KOPT-K1 (cell line): ENCODE data around the gene DPY19L3.

Source experiments
- H3K27ac ChIP-seq: fragments of 200-600 bp; sonication (generic); 2 replicates; pipeline ENCODE4 v1.5.1; 2016; ENCODE audit warnings: antibody characterized with exemption, mild to moderate bottlenecking, low read depth, low read length; ENCODE audit not compliant: poor library complexity, severe bottlenecking
- H3K36me3 ChIP-seq: fragments of 200-600 bp; sonication (generic); 2 replicates; pipeline ENCODE4 v1.5.1; 2017; ENCODE audit warnings: antibody characterized with exemption, mild to moderate bottlenecking, low read length, moderate library complexity; ENCODE audit not compliant: insufficient read depth
- H3K9me3 ChIP-seq: fragments of 200-600 bp; sonication (generic); 2 replicates; pipeline ENCODE4 v1.5.1; 2017; ENCODE audit warnings: antibody characterized with exemption, low read length, mild to moderate bottlenecking; ENCODE audit not compliant: insufficient read depth, poor library complexity, severe bottlenecking

DPY19L3 gene

DNA sequence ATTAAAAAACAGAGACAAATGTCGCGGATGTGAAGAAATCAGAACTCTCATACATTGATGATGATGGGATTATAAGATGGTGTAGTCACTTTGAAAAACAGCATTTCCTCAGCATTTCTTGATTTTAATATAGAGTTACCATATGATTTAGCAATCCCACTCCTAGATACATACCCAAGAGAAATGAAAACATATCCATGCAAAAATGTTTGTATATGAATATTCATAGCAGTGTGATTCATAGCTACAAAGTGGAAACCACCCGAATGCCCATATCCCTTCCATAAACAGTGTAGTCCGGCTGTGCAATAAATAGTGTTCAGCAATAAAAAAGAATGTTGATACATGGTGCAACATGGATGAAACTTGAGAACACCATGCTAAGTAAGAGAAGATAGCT lies 44.6 kb downstream of the DPY19L3 start:
- Histone ChIP-seq H3K9me3 (no peaks in the 10 kb centered on the region), H3K27ac (no peak overlapping the region), H3K36me3 (no peaks in the 10 kb centered on the region)

DNA sequence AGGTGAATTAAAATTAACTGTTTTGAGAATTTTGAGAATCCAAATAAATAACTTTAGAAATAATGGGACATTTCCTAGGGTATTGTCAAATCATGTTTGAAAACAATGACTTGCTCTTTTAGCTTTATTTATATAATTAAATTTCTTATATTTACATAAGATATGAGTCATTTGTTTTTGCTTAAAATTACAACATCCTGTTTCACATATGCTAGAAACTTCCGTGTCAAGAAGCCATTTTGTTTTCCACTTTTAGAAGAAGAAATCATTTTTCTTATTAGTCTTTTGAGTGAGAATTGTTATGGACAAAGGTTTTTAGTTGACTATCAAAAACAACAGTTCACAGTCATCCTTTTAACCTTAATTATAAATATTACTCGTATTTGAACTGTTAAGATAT lies 48.2 kb downstream of the DPY19L3 start:
- Histone ChIP-seq H3K36me3 (no peaks in the 10 kb centered on the region), H3K27ac (no peak overlapping the region), H3K9me3 (no peaks in the 10 kb centered on the region)

DNA sequence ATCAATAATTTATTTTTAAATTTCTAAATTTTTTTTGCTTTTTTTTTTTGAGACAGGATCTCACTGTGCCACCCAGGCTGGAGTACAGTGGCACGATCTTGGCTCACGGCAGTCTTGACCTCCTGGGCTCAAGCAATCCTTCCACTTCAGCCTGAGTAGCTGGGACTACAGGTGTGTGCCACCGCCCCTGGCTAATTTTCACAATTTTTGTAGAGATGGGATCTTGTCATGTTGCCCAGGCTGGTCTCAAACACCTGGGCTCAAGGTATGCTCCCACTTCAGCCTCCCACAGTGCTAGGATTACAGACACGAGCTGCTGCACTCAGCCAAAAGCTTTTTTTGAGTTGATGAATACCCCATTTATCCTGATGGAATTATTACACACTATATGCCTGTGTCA lies 50.8 kb downstream of the DPY19L3 start:
- H3K27ac ChIP-seq, result no peak overlapping the region
- H3K9me3 ChIP-seq, result no peaks in the 10 kb centered on the region
- no peaks in the 10 kb centered on the region for H3K36me3 ChIP-seq

DNA sequence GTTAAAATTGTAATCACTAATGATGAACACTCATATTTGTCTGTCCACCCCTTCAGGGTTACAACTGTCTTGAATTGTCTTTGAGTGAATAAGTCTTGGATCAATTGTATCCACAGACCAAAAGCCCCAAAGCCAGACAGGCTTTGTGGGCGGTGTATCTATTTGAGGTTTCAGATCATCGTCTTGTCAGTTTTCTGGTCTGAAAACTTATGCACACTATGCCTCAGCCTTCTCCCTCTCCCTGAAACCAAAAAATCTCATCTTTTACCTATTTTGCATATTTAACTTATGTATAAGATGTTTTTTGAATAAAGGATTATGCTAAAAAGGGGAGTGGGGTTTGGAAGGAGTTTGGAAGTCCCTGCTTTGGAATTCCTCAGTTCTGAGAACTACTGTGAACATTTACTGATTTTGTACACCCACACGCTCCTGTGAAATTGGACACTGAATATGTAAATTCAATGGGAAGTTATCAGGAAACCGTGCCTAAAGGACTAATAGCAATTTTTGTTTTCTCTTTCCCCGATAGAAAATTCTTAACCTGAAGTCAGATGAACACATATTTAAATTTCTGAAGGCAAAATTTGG lies 52.1 kb downstream of the DPY19L3 start:
- H3K27ac ChIP-seq, result no peak overlapping the region
- no peaks in the 10 kb centered on the region for H3K36me3 ChIP-seq
- no peaks in the 10 kb centered on the region for H3K9me3 ChIP-seq

DNA sequence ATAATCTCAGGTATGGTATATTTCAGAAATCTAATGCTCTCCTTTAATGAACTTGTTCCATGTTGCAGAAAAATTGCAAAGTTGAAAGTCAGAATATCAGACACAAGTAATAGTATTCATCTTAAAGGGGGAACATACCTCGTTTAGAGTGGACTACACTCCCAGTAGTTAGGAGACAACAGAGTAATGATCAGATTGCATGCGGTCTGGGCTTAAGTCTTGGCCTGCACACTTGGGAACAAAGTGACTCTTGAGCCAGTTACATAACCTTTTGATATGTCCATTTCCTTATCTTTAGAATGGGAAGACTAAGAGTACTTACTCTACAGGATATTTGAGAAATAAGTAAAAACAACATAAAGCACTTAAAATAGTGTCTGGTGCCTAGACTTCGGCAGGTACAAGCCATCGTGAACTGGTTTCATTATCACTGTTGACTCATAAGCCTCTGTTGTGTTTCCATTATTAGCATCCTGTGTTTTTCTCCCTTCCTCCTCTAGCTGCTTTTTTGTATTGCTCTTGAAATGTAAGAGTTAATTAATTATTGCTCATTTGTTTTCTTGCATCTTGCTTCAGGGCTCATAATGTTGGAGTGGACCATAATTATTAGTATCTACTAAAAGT lies 53.0 kb downstream of the DPY19L3 start:
- H3K36me3 ChIP-seq, result no peaks in the 10 kb centered on the region
- no peaks in the 10 kb centered on the region for H3K9me3 ChIP-seq
- no peak overlapping the region for H3K27ac ChIP-seq

DNA sequence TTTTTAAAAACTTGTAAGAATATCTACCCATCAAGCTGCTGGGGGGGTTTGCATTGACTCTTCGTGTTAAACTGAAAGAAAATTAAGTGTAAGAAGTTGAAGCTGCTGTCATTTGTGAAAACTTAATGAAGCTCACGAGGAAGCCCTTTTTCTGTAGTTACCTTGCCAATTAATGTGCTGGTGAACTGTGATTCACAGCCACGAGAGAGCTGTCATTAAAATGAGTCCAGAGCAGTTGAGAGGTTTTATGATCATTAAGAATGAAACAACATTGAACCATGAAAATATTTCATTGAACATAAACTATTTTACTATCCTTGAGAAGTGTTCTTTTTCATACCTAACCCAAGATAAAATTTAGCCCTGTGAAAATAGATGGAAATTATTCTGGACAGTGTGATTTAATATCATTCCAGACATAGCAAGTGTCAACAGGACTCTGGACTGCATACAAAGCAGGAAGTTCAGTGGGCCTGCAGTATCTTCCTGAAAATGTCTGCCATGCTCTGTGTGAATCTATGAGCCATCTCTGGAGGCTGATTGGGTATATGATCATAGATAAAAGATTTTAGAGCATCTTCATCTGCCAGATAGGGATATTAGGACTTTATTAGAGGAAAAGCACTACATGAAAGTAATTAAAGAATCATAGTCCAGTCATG lies 53.8 kb downstream of the DPY19L3 start:
- Histone ChIP-seq H3K36me3 (no peaks in the 10 kb centered on the region), H3K27ac (no peak overlapping the region), H3K9me3 (no peaks in the 10 kb centered on the region)

DNA sequence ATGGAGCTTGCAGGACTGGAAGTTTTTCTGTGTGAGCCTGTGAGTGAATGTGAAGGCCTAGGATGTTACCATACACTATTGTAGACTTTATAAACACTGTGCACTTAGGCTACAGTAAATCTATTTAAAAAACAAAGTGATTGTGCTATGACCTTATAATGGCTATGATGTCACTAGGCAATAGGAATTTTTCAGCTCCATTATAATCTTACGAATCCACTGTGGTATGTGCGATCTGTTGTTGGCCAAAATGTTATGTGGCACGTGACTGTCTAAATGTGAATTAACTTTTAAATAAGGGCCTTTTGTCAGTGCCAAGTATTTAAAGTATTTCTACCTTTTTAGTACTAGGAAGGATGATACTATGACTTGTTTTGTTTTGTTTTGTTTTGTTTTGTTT lies 54.9 kb downstream of the DPY19L3 start:
- Histone ChIP-seq H3K36me3 (no peaks in the 10 kb centered on the region), H3K9me3 (no peaks in the 10 kb centered on the region), H3K27ac (no peak overlapping the region)

DNA sequence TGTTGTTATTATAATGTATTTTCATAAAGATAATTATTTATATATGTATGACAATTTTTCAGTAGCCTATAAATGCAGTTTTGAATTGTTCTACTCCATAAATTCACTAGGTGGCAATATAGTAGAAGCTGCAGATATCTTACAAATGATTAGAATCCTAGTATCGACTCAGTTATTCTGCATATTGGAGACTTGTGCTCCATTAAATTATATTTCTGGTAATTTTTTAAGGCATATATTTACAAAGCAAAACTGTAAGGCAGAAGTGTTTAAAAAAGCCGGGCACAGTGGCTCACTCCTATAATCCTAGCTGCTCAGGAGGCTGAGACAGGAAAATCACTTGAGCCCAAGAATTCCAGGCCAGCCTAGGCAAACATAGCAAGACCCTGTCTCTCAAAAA lies 58.7 kb downstream of the DPY19L3 start:
- Histone ChIP-seq H3K36me3 (no peaks in the 10 kb centered on the region), H3K27ac (no peak overlapping the region), H3K9me3 (no peaks in the 10 kb centered on the region)

DNA sequence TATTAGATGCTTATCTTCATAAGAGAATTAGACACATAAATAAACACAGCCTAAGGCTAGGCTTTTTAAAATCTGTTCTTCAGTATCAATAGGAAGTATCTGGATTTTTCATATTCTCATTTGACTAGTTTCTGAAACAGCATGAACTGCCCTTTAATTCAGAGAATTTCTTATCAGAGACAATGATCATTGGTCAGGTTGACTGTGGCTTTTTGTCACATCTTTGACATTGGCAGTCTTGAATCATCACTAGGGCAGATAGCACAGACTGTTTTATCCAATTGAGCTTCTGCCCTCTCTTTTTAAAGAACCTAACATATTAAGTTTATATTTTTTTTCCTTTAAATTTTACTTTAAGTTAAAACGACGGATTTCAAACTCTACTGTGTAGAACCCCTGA lies 59.6 kb downstream of the DPY19L3 start:
- H3K9me3 ChIP-seq, result no peaks in the 10 kb centered on the region
- no peaks in the 10 kb centered on the region for H3K36me3 ChIP-seq

DNA sequence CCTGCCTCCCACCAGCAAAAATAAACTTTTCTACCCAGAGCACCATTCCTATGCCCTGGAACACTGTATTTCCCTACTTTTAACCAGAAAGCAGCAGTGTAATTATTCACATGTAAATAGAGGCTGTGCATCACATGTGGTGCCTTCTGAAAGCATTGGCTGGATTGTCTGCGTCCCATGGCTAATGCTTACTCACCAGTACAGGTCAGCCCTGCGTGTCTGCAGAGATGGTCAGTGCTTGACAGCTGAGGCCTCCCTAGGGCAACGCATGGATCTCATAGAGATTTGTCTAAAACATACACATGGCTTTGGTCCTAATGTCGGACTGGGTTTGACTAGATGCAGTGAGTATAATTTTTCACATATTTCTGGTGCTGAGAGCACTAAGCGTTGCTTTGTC lies 64.2 kb downstream of the DPY19L3 start:
- Histone ChIP-seq H3K36me3 (no peaks in the 10 kb centered on the region), H3K27ac (no peak overlapping the region)

More for the DNA sequence above, 59.6 kb downstream of the DPY19L3 start:
- no peak overlapping the region for H3K27ac ChIP-seq

DNA sequence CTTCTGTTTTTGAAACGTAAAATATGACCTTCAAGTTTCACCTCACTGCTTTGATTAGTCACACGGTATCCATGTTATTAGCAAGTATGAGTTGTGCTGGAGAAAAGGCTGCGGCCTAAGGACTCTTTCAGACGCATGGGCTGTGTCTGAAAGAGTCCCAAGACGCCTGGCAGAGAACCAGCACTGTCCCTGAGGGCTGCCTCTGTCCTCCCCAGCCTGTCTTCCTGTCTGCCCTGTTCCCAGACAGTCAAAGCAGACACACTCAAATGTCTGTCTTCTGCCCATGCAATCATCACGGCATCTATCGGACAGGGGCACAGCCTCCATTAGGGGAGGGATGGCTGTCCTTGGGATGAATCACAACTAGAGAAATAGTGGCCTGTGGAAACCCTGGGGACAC lies 65.5 kb downstream of the DPY19L3 start:
- Histone ChIP-seq H3K27ac (no peak overlapping the region), H3K36me3 (no peaks in the 10 kb centered on the region), H3K9me3 (no peaks in the 10 kb centered on the region)

More for the DNA sequence above, 64.2 kb downstream of the DPY19L3 start:
- H3K9me3 ChIP-seq, result no peaks in the 10 kb centered on the region

DNA sequence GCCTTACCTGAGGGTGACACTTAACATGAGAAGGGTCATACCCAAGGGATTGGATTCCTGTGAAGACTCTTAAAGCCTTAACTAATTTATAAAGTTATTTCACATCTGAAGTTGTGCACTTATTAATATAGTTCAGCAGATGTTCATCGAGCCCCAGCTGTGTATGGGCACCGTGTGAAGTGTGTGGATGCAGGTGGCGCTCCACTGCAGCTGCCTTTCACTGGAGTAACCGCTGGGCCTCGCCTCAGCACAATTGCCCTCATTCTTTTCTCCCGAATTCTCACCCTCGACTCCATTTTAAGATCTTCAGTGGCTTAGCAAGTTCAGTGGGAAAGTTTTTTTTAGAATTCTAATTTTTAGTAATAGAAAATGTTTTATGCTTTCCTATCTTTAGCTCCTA lies 66.2 kb downstream of the DPY19L3 start:
- H3K36me3 ChIP-seq, result no peaks in the 10 kb centered on the region
- no peak overlapping the region for H3K27ac ChIP-seq
- no peaks in the 10 kb centered on the region for H3K9me3 ChIP-seq

DNA sequence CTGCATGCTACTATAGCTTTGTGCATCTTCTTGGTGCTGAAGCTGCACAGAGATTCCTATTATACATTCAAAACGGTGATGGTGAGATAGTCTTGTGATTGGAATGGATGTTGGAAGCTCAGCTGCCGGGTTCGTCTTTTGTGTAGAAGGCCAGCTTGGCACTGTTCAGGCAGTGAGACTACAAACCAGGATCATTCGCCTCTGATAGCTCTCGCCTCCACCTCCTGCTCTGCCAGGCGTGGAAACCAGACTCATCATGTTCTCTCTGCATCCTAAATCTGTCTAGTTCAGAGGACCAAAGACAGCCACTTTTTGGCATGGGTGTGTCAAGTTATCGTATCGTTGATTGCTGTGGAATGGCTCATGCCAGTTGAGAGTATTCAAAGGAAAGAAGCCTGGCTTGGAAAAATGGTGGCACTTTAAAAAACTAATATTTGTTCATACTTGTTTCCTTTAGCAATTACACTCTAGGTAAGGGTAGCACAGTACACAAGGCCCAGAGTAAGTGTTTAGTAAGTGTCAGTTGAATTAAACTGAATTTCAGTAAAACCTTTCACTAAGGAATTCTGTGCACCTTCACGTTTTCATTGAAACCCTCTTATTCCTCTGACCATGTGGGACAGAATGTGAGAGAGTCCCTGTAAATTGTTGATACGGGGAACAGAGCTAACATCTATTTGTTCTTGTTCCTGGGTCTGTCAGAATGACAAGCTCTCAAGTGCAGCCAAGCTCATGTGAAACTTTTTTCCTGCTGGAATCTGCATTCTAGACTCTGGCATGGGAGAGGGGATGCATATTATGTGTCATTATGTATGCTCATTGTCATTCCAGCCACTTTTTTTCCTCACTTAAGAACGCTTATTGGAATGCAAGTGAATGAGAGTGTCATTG lies 69.8 kb downstream of the DPY19L3 start:
- Histone ChIP-seq H3K27ac (no peak overlapping the region), H3K36me3 (no peaks in the 10 kb centered on the region), H3K9me3 (no peaks in the 10 kb centered on the region)

DNA sequence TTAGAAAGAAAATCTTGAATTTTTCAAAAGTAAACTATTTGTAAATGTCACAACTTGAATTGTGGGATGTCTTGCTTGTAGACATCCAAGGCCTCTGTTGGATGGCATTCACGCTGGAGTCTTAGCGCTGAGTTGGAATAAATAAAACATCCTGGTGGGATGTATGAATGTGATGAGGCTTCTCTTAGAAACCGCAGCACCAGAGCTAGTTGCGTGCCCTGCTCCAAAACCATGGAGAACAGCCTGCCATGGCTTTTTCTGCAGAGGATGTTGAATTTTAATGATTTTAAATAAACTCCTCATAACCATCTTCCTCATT lies 70.4 kb downstream of the DPY19L3 start:
- Histone ChIP-seq H3K9me3 (no peaks in the 10 kb centered on the region), H3K27ac (no peak overlapping the region), H3K36me3 (no peaks in the 10 kb centered on the region)

DNA sequence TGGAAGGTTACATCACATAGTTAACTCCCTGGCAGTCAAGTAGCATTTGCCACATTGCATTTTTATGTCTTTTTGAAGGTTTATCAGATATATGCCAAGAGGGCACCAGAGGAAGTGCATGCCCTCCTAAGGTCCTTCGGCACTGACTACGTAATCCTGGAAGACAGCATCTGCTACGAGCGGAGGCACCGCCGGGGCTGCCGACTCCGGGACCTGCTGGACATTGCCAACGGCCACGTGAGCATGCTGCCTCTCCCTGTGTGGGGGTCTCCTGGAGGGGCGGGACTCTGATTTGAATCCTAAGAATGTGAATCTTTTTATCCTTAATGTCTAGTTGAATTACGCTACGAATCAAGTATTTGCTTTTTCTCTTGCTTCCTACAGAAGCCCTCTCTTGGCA lies 74.8 kb downstream of the DPY19L3 start:
- Histone ChIP-seq H3K36me3 (peaks cover 17% of the 10 kb centered on the region), H3K9me3 (no peaks in the 10 kb centered on the region)

More for the DNA sequence above, 74.8 kb downstream of the DPY19L3 start:
- H3K27ac ChIP-seq, result no peak overlapping the region
